CD4-positive, alpha-beta T cell (primary cell): Measurements from ENCODE around the gene DICER1. TPM values are rescaled to one million over a fixed set of nuclear protein-coding genes. Genes with fewer than 3 reads are reported as not detected.

ENCODE experiments used
- ATAC-seq: fragments of 200-7000 bp; cut with Tn5 transposase; one replicate; pipeline ENCODE4 v1.10.0; 2022; ENCODE audit warnings: mild to moderate bottlenecking; ENCODE audit not compliant: poor library complexity
- CTCF ChIA-PET: fragments of 350-600 bp; sonication (Branson Sonifier 250); formaldehyde crosslinking; loops from one replicate; lab custom pipeline; 2021; ENCODE audit warnings: antibody characterized with exemption, inconsistent platforms; lab: Charles Lee
- POLR2A ChIA-PET: fragments of 350-600 bp; sonication (Branson Sonifier 250); formaldehyde crosslinking; loops from one replicate; lab custom pipeline; 2021; ENCODE audit warnings: antibody characterized with exemption, inconsistent platforms; lab: Charles Lee
- DNase-seq, 14 experiments: peaks; one replicate each; pipeline ENCODE4 v3.0.0-alpha.2; 2013 to 2020; ENCODE audit warnings: mixed read lengths in 2 of 14
- H3K27ac ChIP-seq, 2 donors: one replicate each; pipeline versions ENCODE4 v1.5.1 to v1.7.0; 2013; ENCODE audit warnings: low read length in 2 of 2, low read depth in 1 of 2, mild to moderate bottlenecking in 1 of 2
- H3K27me3 ChIP-seq, 2 experiments: 1 replicate in 1 of 2; 2 replicates in 1 of 2; pipeline versions ENCODE4 v1.6.1 to v1.7.0; 2013; ENCODE audit warnings: low read length in 2 of 2, control low read depth in 1 of 2, mild to moderate bottlenecking in 1 of 2, moderate library complexity in 1 of 2; ENCODE audit not compliant: insufficient read depth in 2 of 2, control insufficient read depth in 1 of 2
- H3K36me3 ChIP-seq: one replicate; pipeline ENCODE4 v1.6.1; 2013; ENCODE audit warnings: low read length, control low read depth; ENCODE audit not compliant: insufficient read depth
- H3K4me1 ChIP-seq: one replicate; pipeline ENCODE4 v1.6.1; 2013; ENCODE audit warnings: low read length, control low read depth; ENCODE audit not compliant: insufficient read depth
- H3K4me3 ChIP-seq: one replicate; pipeline ENCODE4 v1.5.1; 2013; ENCODE audit warnings: mild to moderate bottlenecking, low read length, moderate library complexity
- H3K9me3 ChIP-seq, 2 experiments: 1 replicate in 1 of 2; 2 replicates in 1 of 2; pipeline versions ENCODE4 v1.6.1 to v1.7.0; 2013; ENCODE audit warnings: low read length in 2 of 2, mild to moderate bottlenecking in 2 of 2, control low read depth in 1 of 2, moderate library complexity in 1 of 2; ENCODE audit not compliant: control insufficient read depth in 1 of 2, insufficient read depth in 1 of 2
- H3K27ac Mint-ChIP-seq: one replicate; pipeline ENCODE4 v1.8.0; 2020; ENCODE audit warnings: mixed read lengths
- H3K27me3 Mint-ChIP-seq: one replicate; pipeline ENCODE4 v1.8.0; 2021; ENCODE audit warnings: mixed read lengths
- H3K36me3 Mint-ChIP-seq: one replicate; pipeline ENCODE4 v1.8.0; 2021; ENCODE audit warnings: low read depth, mixed read lengths
- H3K4me1 Mint-ChIP-seq: one replicate; pipeline ENCODE4 v1.8.0; 2021; ENCODE audit warnings: low read depth, mixed read lengths
- H3K4me3 Mint-ChIP-seq: one replicate; pipeline ENCODE4 v1.8.0; 2020; ENCODE audit warnings: mild to moderate bottlenecking, mixed read lengths
- H3K9me3 Mint-ChIP-seq: one replicate; pipeline ENCODE4 v1.8.0; 2020; ENCODE audit warnings: mixed read lengths
- CTCF ChIP-seq: fragments of 200-600 bp; IDR thresholded peaks from one replicate; pipeline ENCODE4 v1.8.0; 2022; ENCODE audit warnings: antibody characterized with exemption, mild to moderate bottlenecking
- intact Hi-C, 2 experiments: fragments of 100-400 bp; cut with DNase I in 1 of 2; cut with micrococcal nuclease in 1 of 2; formaldehyde crosslinking; loops; one replicate each; pipeline versions ENCODE4 v1.15.1 to v1.9.0; 2023 to 2025; cut with DNase I, micrococcal nuclease
- total RNA-seq, 174 experiments: library from RNA in 2 of 174; stranded (reverse) in 2 of 174; gene quantifications; one replicate each; pipeline ENCODE4 v1.2.3 and lab custom pipeline; 2021 to 2026

DICER1 gene
- total RNA-seq, 2 experiments from 2014 or later, result 53.7 to 66.0 TPM

GRCh38 chr14:95087619-95088018 is 69.7 kb downstream of the DICER1 start:
- no peak for TF ChIP-seq CTCF
- H3K27ac ChIP-seq, result no peak overlapping the region
- intact Hi-C loops, result no loop called here
- no peaks in the 10 kb centered on the region for H3K4me1 ChIP-seq
- H3K4me3 Mint-ChIP-seq, result no peak overlapping the region
- no peaks in the 10 kb centered on the region for H3K9me3 ChIP-seq
- no peak overlapping the region for H3K27ac Mint-ChIP-seq
- DNase-seq (no peak), ATAC-seq (no peak)
- peaks cover 47% of the 10 kb centered on the region for H3K36me3 ChIP-seq
- H3K9me3 Mint-ChIP-seq, result no peaks in the 10 kb centered on the region
- no peak overlapping the region for H3K4me3 ChIP-seq
- peaks cover 82% of the 10 kb centered on the region for H3K36me3 Mint-ChIP-seq
- ChIA-PET POLR2A (no interaction called here), CTCF (no interaction called here)
- no peaks in the 10 kb centered on the region for H3K27me3 ChIP-seq
- no peaks in the 10 kb centered on the region for H3K27me3 Mint-ChIP-seq
- no peaks in the 10 kb centered on the region for H3K4me1 Mint-ChIP-seq

- Mint-ChIP-seq H3K4me3 (no peak overlapping the region), H3K27ac (no peak overlapping the region), H3K4me1 (no peaks in the 10 kb centered on the region), H3K36me3 (peaks cover 59% of the 10 kb centered on the region), H3K27me3 (no peaks in the 10 kb centered on the region), H3K9me3 (no peaks in the 10 kb centered on the region)
- DNase-seq (no peak), ATAC-seq (no peak)
- TF ChIP-seq CTCF, result no peak
- no peaks in the 10 kb centered on the region for H3K27me3 ChIP-seq
- H3K27ac ChIP-seq, result no peak overlapping the region
- no peaks in the 10 kb centered on the region for H3K9me3 ChIP-seq
- intact Hi-C loops, result no loop called here
- H3K36me3 ChIP-seq, result peaks cover 26% of the 10 kb centered on the region
- ChIA-PET CTCF (no interaction called here), POLR2A (no interaction called here)
- no peak overlapping the region for H3K4me3 ChIP-seq
- no peaks in the 10 kb centered on the region for H3K4me1 ChIP-seq
These were observed 72.0 kb downstream of the DICER1 start for GRCh38 chr14:95085321-95085720.

GRCh38 chr14:95078867-95079266 is 78.5 kb downstream of the DICER1 start:
- H3K27ac Mint-ChIP-seq, result no peak overlapping the region
- peaks cover under 1% of the 10 kb centered on the region for H3K36me3 Mint-ChIP-seq
- Histone ChIP-seq H3K27me3 (peaks cover 0 to 2% of the 10 kb centered on the region in 2 experiments), H3K36me3 (no peaks in the 10 kb centered on the region), H3K27ac (no peak overlapping the region), H3K4me1 (no peaks in the 10 kb centered on the region), H3K9me3 (no peaks in the 10 kb centered on the region), H3K4me3 (no peak overlapping the region)
- H3K9me3 Mint-ChIP-seq, result no peaks in the 10 kb centered on the region
- ChIA-PET CTCF (no interaction called here), POLR2A (no interaction called here)
- ATAC-seq (no peak), DNase-seq (no peak)
- no peak overlapping the region for H3K4me3 Mint-ChIP-seq
- H3K4me1 Mint-ChIP-seq, result no peaks in the 10 kb centered on the region
- intact Hi-C loops, result no loop called here
- no peak for TF ChIP-seq CTCF
- peaks cover 13% of the 10 kb centered on the region for H3K27me3 Mint-ChIP-seq
